Esophagus muscularis mucosa (tissue), 4 donors: ENCODE measurements around the gene COG2. TPM values are rescaled to one million over a fixed set of nuclear protein-coding genes. Genes with fewer than 3 reads are reported as not detected.

Experiments
- DNase-seq: peaks from one replicate; pipeline ENCODE4 v3.0.0-alpha.2; 2017; ENCODE audit errors: extremely low spot score
- H3K27ac ChIP-seq, 4 donors: fragments of 200-600 bp; sonication (generic); replicated peaks in 1 of 4; 1 replicate in 3 of 4; 2 replicates in 1 of 4; pipeline ENCODE4 v1.5.1; 2016 to 2019; ENCODE audit warnings: mild to moderate bottlenecking in 1 of 4
- H3K27me3 ChIP-seq, 4 donors: fragments of 200-600 bp; sonication (generic); one replicate each; pipeline versions ENCODE4 v1.5.1 to v1.6.0; 2016 to 2019
- H3K36me3 ChIP-seq, 4 donors: fragments of 200-600 bp; sonication (generic); one replicate each; pipeline ENCODE4 v1.5.1; 2016 to 2019
- H3K4me1 ChIP-seq, 4 donors: fragments of 200-600 bp; sonication (generic); one replicate each; pipeline ENCODE4 v1.5.1; 2016 to 2019
- H3K4me3 ChIP-seq, 4 donors: fragments of 200-600 bp; sonication (generic); 1 replicate in 2 of 4; 2 replicates in 2 of 4; pipeline ENCODE4 v1.5.1; 2016 to 2019; ENCODE audit warnings: mild to moderate bottlenecking in 4 of 4, moderate library complexity in 1 of 4
- H3K9me3 ChIP-seq, 4 donors: fragments of 200-600 bp; sonication (generic); 1 replicate in 3 of 4; 2 replicates in 1 of 4; pipeline ENCODE4 v1.5.1; 2016 to 2019
- CTCF ChIP-seq, 3 experiments: fragments of 200-600 bp in 2 of 3; fragments of 450-650 bp in 1 of 3; sonication (generic) in 2 of 3; IDR thresholded peaks; one replicate each; pipeline ENCODE4 v1.5.1; 2017 to 2019; ENCODE audit warnings: antibody characterized with exemption in 3 of 3, mild to moderate bottlenecking in 2 of 3, moderate library complexity in 1 of 3
- EP300 ChIP-seq: sonication (generic); formaldehyde crosslinking; IDR thresholded peaks from one replicate; pipeline ENCODE4 v1.6.1; 2017; ENCODE audit warnings: antibody characterized with exemption
- POLR2A ChIP-seq: fragments of 450-650 bp; IDR thresholded peaks from one replicate; pipeline ENCODE4 v1.6.1; 2017; ENCODE audit warnings: antibody characterized with exemption, moderate library complexity, mild to moderate bottlenecking, low read depth
- POLR2AphosphoS5 ChIP-seq, 2 donors: sonication (generic); formaldehyde crosslinking; IDR thresholded peaks; one replicate each; pipeline ENCODE4 v1.6.1; 2017; ENCODE audit warnings: antibody characterized with exemption in 2 of 2
- WGBS: methylation state at CpG from one replicate; pipeline ENCODE4 v1.1.5; 2018; 5-methylcytosine and 5-hydroxymethylcytosine counted together
- intact Hi-C: fragments of 100-400 bp; cut with DNase I; formaldehyde crosslinking; loops from one replicate; pipeline ENCODE4 v1.15.1; 2023
- total RNA-seq, 4 donors: library from RNA; depleted of rRNA; stranded (reverse); fragments of >200 nt; gene quantifications; one replicate each; pipeline versions ENCODE4 v1.1.0 to v1.2.1, GENCODE V29; 2016

COG2 gene
- total RNA-seq, 4 donors from 2014 or later: 20.9 to 23.9 (median 22.5) TPM

- H3K36me3 ChIP-seq: no peaks in the 10 kb centered on the region
- no peak overlapping the region for H3K4me3 ChIP-seq
- TF ChIP-seq POLR2A (no peak), POLR2AphosphoS5 (IDR thresholded peaks at IDR 0.05) (no peak), EP300 (no peak), CTCF (IDR thresholded peaks at IDR 0.05) (no peak)
- H3K27me3 ChIP-seq: peaks cover 0 to 2% (median 0%) of the 10 kb centered on the region in 4 donors
- 95% methylated on average over 3 of the region's 3 CpGs for WGBS
- no peaks in the 10 kb centered on the region for H3K9me3 ChIP-seq
- no peaks in the 10 kb centered on the region for H3K4me1 ChIP-seq
- no peak overlapping the region for H3K27ac ChIP-seq
- no peak for DNase-seq
- intact Hi-C loops: no loop called here
Observed at GRCh38 chr1:230614121-230614520, 28.2 kb upstream of the COG2 start.

DNA sequence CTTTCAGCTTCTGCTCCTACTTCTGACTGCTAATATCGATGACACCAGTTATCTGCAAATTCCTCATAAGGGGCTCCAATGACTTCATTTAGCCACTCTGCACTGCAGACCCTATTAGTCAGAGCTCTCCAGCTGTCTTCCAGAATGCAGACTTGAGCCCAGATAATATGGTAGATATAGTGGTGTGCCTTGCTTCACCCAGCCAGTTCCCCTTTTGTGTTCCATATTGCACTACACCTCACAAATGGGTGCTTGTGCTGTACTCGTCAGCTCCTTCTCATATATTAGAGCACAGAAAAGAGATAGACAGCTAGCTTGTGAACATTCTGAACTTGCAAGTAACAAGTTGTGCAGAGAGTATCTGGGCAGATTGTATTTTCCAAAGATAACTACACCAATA is 23.7 kb upstream of the COG2 start:
- Histone ChIP-seq H3K9me3 (no peaks in the 10 kb centered on the region), H3K4me1 (no peaks in the 10 kb centered on the region), H3K36me3 (no peaks in the 10 kb centered on the region), H3K27ac (no peak overlapping the region), H3K27me3 (peaks cover 0 to 14% (median 0%) of the 10 kb centered on the region in 4 donors), H3K4me3 (no peak overlapping the region)
- WGBS: 81% methylated on average over 2 of the region's 2 CpGs
- no peak for DNase-seq
- intact Hi-C loops: no loop called here
- no peak for TF ChIP-seq EP300

DNA sequence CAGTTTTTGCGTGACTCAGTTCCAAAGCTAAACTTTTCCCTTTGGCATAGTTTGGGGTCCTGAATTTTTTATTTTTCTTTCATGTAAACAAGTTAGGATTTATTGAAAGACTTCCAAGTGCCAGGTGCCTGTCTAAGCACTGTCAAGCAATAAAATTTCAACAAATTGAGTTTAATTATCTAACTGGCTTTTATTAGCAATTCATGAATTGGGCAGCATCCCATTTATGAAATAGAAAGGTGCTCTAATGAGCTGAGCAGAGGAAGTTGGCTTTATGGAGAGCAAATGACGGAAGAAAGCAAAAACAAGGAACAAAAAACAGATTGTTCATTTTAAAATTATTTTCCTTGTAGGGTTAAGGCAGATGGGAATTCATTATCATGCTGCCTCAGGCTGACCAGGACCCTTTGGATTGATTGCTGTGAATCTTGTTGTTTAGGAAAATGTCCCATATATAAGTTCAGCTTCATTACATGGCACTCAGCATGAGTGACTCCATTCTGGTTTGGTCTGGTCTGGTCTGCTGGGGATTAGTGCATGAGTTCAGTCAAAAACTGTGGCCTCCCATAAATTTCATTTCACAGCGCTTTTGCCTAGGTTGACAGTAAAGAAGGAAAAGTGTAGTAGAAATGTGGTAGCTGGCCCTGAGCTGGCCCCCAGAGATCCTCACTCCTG is 21.5 kb upstream of the COG2 start:
- Histone ChIP-seq H3K27me3 (peaks cover 0 to 25% (median 0%) of the 10 kb centered on the region in 4 donors), H3K9me3 (no peaks in the 10 kb centered on the region), H3K4me3 (no peak overlapping the region), H3K4me1 (no peaks in the 10 kb centered on the region), H3K27ac (no peak overlapping the region), H3K36me3 (no peaks in the 10 kb centered on the region)
- no peak for TF ChIP-seq EP300
- TF ChIP-seq POLR2AphosphoS5 (IDR thresholded peaks at IDR 0.05): no peak
- no peak for TF ChIP-seq CTCF (IDR thresholded peaks at IDR 0.05)
- TF ChIP-seq POLR2A: no peak
- intact Hi-C loops: no loop called here
- WGBS: 90% methylated on average over 3 of the region's 3 CpGs
- DNase-seq: no peak

- TF ChIP-seq POLR2A (no peak), POLR2AphosphoS5 (IDR thresholded peaks at IDR 0.05) (no peak), EP300 (no peak), CTCF (IDR thresholded peaks at IDR 0.05) (no peak)
- intact Hi-C loops: no loop called here
- peaks cover 0 to 25% (median 0%) of the 10 kb centered on the region in 4 donors for H3K27me3 ChIP-seq
- no peak overlapping the region for H3K4me3 ChIP-seq
- no peak overlapping the region for H3K27ac ChIP-seq
- no peak for DNase-seq
- H3K4me1 ChIP-seq: no peaks in the 10 kb centered on the region
- H3K9me3 ChIP-seq: no peaks in the 10 kb centered on the region
- H3K36me3 ChIP-seq: no peaks in the 10 kb centered on the region
- WGBS: 63% methylated on average over 7 of the region's 7 CpGs
Observed at GRCh38 chr1:230621324-230622030, 20.8 kb upstream of the COG2 start.

DNA sequence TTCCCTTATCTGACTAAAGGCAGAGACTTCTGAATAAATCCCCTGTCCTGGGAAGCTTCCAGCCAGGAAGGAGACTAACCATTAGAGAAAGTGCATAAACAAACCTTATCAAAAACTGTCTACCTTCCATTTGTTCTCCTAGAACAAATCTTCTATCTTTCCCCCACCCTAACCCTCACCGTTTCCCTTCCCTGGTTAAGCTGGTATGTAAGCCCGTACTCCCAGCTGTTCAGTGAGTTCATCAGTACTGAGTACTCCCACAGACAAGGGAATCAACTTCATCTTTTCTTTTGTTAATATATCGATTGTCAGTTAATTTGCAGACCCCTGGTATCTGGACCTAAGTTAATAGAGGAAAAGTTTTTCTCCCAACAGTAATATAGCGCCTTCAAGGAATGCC is 20.1 kb upstream of the COG2 start:
- DNase-seq: no peak
- Histone ChIP-seq H3K4me3 (no peak overlapping the region), H3K9me3 (no peaks in the 10 kb centered on the region), H3K27ac (no peak overlapping the region), H3K4me1 (no peaks in the 10 kb centered on the region), H3K27me3 (peaks cover 0 to 30% (median 0%) of the 10 kb centered on the region in 4 donors), H3K36me3 (no peaks in the 10 kb centered on the region)
- TF ChIP-seq EP300 (no peak), CTCF (IDR thresholded peaks at IDR 0.05) (no peak), POLR2A (no peak)
- intact Hi-C loops: no loop called here
- WGBS: 64% methylated on average over 4 of the region's 4 CpGs
